Prostate gland (tissue), 2 donors: ENCODE data around the gene ITFG1. TPM values are rescaled to one million over a fixed set of nuclear protein-coding genes. Genes with fewer than 3 reads are reported as not detected.

Source experiments
- DNase-seq: peaks from one replicate; pipeline ENCODE4 v3.0.0-alpha.2; 2019; ENCODE audit warnings: low spot score
- H3K27ac ChIP-seq, 2 donors: fragments of 200-600 bp; sonication (generic); 2 replicates each; pipeline ENCODE4 v1.5.1; 2017 to 2019
- H3K27me3 ChIP-seq: fragments of 200-600 bp; sonication (generic); replicated peaks from 2 replicates; pipeline ENCODE4 v1.5.1; 2019; ENCODE audit not compliant: insufficient read depth
- H3K36me3 ChIP-seq, 2 donors: fragments of 200-600 bp; sonication (generic); 1 replicate in 1 of 2; 2 replicates in 1 of 2; pipeline versions ENCODE4 v1.5.1 to v1.8.1; 2017 to 2019
- H3K4me1 ChIP-seq: fragments of 200-600 bp; sonication (generic); replicated peaks from 2 replicates; pipeline ENCODE4 v1.5.1; 2019
- H3K4me3 ChIP-seq, 2 donors: fragments of 200-600 bp; sonication (generic); 2 replicates each; pipeline ENCODE4 v1.5.1; 2017 to 2019
- H3K9me3 ChIP-seq: fragments of 200-600 bp; sonication (generic); 2 replicates; pipeline ENCODE4 v1.5.1; 2017
- CTCF ChIP-seq, 4 experiments: fragments of 200-600 bp in 2 of 4; fragments of 450-650 bp in 2 of 4; sonication (generic) in 2 of 4; IDR thresholded peaks; 1 replicate in 3 of 4; 2 replicates in 1 of 4; pipeline ENCODE4 v1.5.1; 2016 to 2019; ENCODE audit warnings: antibody characterized with exemption in 4 of 4, mild to moderate bottlenecking in 2 of 4, moderate library complexity in 2 of 4
- POLR2A ChIP-seq: fragments of 450-650 bp; IDR thresholded peaks from one replicate; pipeline ENCODE4 v1.6.1; 2016; ENCODE audit warnings: antibody characterized with exemption, mild to moderate bottlenecking
- POLR2AphosphoS5 ChIP-seq: sonication (generic); formaldehyde crosslinking; IDR thresholded peaks from one replicate; pipeline ENCODE4 v1.6.1; 2017; ENCODE audit warnings: antibody characterized with exemption
- WGBS: methylation state at CpG from one replicate; pipeline ENCODE4 v1.1.5; 2018; 5-methylcytosine and 5-hydroxymethylcytosine counted together
- intact Hi-C: fragments of 100-400 bp; cut with DNase I; formaldehyde crosslinking; loops from one replicate; pipeline ENCODE4 v1.14.2; 2022
- total RNA-seq, 2 donors: library from RNA; depleted of rRNA; stranded (reverse); fragments of >200 nt; gene quantifications; one replicate each; pipeline ENCODE4 v1.1.0, GENCODE V29; 2016

Gene ITFG1
- total RNA-seq, 2 donors from 2014 or later = 49.1 to 104 TPM

GRCh38 chr16:47386201-47386718 lies 74.6 kb downstream of the ITFG1 start:
- H3K4me1 ChIP-seq = no peaks in the 10 kb centered on the region
- no peak overlapping the region for H3K4me3 ChIP-seq
- no peak overlapping the region for H3K27ac ChIP-seq
- DNase-seq = no peak
- intact Hi-C loops = no loop called here
- TF ChIP-seq CTCF (IDR thresholded peaks at IDR 0.05) (no peak), POLR2A (no peak), POLR2AphosphoS5 (no peak)
- H3K27me3 ChIP-seq = no peaks in the 10 kb centered on the region
- WGBS = 93% methylated on average over 5 of the region's 5 CpGs
- H3K36me3 ChIP-seq = no peaks in the 10 kb centered on the region
- no peaks in the 10 kb centered on the region for H3K9me3 ChIP-seq

GRCh38 chr16:47382362-47382761 lies 78.5 kb downstream of the ITFG1 start:
- H3K36me3 ChIP-seq = no peaks in the 10 kb centered on the region
- H3K4me1 ChIP-seq = no peaks in the 10 kb centered on the region
- no peak for DNase-seq
- H3K4me3 ChIP-seq = no peak overlapping the region
- H3K27me3 ChIP-seq = no peaks in the 10 kb centered on the region
- H3K9me3 ChIP-seq = no peaks in the 10 kb centered on the region
- H3K27ac ChIP-seq = no peak overlapping the region
- 92% methylated on average over 5 of the region's 5 CpGs for WGBS
- intact Hi-C loops = no loop called here
- no peak for TF ChIP-seq CTCF (IDR thresholded peaks at IDR 0.05)

- Histone ChIP-seq H3K9me3 (no peaks in the 10 kb centered on the region), H3K27me3 (no peaks in the 10 kb centered on the region), H3K27ac (no peak overlapping the region), H3K4me3 (no peak overlapping the region), H3K4me1 (no peaks in the 10 kb centered on the region), H3K36me3 (no peaks in the 10 kb centered on the region)
- no peak for TF ChIP-seq POLR2AphosphoS5
- TF ChIP-seq CTCF (IDR thresholded peaks at IDR 0.05) = no peak
- TF ChIP-seq POLR2A = no peak
- intact Hi-C loops = no loop called here
- 57% methylated on average over 3 of the region's 3 CpGs for WGBS
- no peak for DNase-seq
Observed at GRCh38 chr16:47377154-47377553, 83.7 kb downstream of the ITFG1 start.

- intact Hi-C loops = no loop called here
- TF ChIP-seq POLR2A (no peak), POLR2AphosphoS5 (no peak), CTCF (IDR thresholded peaks at IDR 0.05) (no peak)
- Histone ChIP-seq H3K27ac (no peak overlapping the region), H3K27me3 (no peaks in the 10 kb centered on the region), H3K4me1 (no peaks in the 10 kb centered on the region), H3K36me3 (no peaks in the 10 kb centered on the region), H3K9me3 (no peaks in the 10 kb centered on the region), H3K4me3 (no peak overlapping the region)
- DNase-seq = no peak
- WGBS = 82% methylated on average over 1 of the region's 1 CpG
Observed at GRCh38 chr16:47375423-47375822, 85.4 kb downstream of the ITFG1 start.

- Histone ChIP-seq H3K27me3 (no peaks in the 10 kb centered on the region), H3K9me3 (no peaks in the 10 kb centered on the region), H3K27ac (no peak overlapping the region), H3K36me3 (no peaks in the 10 kb centered on the region), H3K4me3 (no peak overlapping the region), H3K4me1 (no peaks in the 10 kb centered on the region)
- intact Hi-C loops = no loop called here
- 93% methylated on average over 3 of the region's 3 CpGs for WGBS
- no peak for DNase-seq
- no peak for TF ChIP-seq POLR2AphosphoS5
- TF ChIP-seq POLR2A = no peak
- no peak for TF ChIP-seq CTCF (IDR thresholded peaks at IDR 0.05)
Observed at GRCh38 chr16:47374629-47375028, 86.2 kb downstream of the ITFG1 start.
